HG02840 (cell line): ENCODE measurements around the gene KLF13.
A peak's percentile ranks its signal among the peaks of the same experiment; 100 is the strongest.

Source experiments
- ATAC-seq: cut with Tn5 transposase; IDR thresholded peaks from one replicate; pipeline ENCODE4 v1.9.1; 2021; ENCODE audit warnings: mild to moderate bottlenecking, moderate library complexity, moderate number of reproducible peaks; ENCODE audit not compliant: unreplicated experiment, low FRiP score

Gene KLF13

GRCh38 chr15:31330836-31331235 is 4.2 kb downstream of the KLF13 start:
- ATAC-seq: no peak

GRCh38 chr15:31331389-31331788 is 4.8 kb downstream of the KLF13 start:
- no peak for ATAC-seq

GRCh38 chr15:31332020-31332680 is 5.5 kb downstream of the KLF13 start:
- ATAC-seq: no peak

DNA sequence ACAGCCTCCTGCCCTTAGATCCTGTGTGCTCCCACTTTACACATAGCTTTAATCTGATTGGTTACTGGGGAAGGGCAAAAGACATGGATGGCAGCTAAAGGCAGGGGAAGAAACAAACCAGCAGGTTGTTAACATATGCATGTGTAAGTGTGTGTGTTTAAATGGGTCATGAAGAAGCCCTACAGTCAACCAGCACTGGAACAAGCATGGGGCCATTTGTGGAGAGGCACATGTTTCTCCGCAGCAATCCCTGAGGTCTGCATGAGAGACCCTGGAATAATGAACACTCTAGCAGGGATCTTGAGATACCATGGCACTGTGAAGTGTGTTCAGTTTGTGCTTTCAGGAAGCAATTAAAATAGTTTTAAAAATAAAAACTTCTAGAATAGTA is 6.0 kb downstream of the KLF13 start:
- no peak for ATAC-seq

GRCh38 chr15:31333119-31333518 is 6.5 kb downstream of the KLF13 start:
- ATAC-seq: no peak

DNA sequence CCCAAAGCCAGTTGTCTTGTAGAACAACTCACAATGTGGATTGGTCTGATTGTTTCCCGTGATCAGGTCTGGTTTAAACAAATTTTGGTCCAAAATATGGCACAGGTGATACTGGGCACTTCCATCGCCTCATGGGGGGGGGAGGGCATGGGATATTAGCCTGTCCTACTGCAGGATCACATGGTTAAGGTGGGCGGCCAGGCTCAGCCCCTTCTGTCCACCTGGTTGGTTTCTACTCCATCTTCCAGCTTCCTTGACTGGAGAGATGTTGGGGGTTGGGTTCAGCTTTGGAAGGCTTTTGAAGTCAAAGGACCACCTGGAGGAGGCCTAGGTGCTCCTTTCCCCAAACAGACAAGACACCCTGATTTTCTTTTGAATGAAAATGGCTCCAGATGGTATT is 7.2 kb downstream of the KLF13 start:
- no peak for ATAC-seq

DNA sequence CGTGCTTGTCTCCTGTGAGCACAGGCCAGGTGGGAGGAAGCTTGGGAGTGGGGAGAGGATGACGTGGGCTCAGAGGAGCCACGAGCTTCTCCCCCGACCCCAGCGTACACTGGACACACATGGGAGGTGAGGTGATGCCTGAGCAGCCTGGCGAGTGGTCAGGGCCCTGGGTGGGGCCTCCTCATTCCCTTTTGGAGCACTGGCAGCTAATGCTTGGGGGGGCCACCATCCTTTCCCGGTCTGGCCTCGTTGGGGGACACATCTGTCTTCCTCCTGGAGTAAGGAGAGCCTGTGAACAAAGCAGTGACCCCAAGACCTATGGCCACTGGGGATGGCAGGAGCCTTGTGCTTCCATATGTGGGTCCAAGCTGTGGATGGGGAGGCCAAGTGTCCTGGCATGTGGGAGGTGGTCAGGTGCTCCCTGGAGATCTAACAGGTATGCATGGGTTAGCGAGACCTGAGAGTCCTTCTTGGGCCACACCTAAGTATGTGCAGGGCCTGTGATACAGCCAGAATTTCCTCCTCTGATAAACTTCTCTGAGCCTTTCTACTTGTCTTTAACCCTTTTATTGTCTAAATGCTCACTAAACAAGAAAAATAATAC is 9.5 kb downstream of the KLF13 start:
- no peak for ATAC-seq

- ATAC-seq: no peak
These were observed 10.1 kb downstream of the KLF13 start for GRCh38 chr15:31336593-31337295.

DNA sequence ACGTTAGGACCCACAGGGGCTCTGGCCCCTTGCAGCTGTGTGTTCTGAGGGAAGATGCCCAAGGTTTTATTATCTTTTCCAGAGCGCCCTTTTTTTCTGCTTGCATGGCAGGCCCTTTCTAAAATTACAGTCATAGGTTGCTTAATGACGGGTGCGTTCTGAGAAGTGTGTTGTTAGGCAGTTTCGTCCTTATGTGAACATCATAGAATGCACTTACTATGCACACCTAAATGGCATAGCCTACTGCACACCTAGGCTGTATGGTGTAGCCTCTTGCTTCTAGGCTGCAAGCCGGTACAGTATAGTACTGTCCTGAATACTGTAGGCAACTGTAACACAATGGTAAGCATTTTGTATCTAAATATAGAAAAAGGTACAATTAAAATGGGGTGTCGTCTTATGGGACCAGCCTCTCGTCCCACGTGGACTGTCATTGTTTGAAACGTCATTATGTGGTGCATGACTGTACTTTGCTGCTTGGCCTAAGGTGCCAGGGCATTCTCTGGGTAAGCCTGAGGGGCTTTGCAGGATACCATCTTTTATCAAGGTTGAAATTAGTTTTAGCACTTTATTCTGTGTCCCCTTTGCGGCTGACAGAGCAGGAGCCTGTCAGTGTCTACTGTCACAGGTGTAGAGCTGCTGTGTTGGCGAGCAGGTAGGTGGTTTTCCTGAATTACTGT is 10.9 kb downstream of the KLF13 start:
- ATAC-seq: no peak

DNA sequence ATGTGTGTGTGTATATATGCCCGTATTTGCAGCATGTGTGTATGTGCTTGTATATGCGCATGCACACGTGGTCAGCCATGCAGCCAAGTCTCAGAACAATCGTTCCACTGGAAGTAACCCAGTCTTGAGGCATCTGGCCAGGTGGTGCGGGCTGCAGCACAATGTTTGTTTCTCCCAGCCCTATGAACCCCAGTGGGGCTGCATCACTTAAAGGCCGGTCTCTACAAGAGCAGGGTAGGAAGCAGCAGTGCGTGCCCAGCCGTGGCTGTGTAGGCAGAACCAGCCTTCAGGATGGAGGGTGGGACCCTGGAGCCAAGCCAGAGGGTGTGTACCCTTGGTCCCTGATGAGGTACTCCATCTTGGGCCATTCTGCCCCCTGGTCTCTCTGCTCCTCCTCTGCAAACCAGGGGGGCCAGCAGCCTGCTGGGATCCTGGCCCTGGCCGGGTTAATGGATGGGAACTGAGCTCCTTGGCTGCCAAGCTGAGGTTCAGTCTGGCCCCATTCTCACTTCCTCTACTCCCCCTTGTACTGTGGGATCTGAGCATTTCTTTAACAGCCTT is 11.8 kb downstream of the KLF13 start:
- ATAC-seq: peak; percentile 49

DNA sequence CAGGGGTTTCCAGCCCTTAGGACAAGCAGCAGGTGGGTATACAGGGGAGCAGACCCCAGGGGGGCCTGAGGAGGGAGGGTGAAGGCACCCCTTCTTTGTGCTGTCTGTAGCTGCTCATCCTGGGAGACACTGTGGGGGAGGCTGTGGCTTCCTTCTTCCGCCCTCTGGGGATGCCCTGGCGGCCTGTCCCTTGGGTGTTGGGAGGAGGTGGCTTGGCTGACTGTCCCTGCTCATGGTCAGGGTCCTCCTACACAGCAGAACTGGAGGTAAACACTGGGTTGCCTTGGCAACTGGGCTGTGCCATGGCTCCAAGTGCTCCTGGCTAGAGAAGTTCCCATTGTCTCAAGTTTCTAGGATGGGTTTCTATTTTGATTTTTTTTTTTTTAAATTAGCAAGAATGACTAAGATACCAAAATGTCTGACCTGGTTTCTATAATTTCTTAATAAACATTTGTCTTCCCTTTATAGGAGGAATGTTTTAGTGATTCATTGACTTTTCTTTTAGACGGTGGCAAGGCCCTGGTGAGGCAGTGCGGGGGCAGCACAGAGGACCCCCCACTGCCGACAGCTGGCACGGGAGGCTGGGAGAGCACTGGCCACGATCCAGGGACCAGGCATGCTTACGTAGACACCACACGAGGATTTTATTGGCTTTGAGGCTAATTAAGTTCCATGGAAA is 12.4 kb downstream of the KLF13 start:
- peak; percentile 42 for ATAC-seq

DNA sequence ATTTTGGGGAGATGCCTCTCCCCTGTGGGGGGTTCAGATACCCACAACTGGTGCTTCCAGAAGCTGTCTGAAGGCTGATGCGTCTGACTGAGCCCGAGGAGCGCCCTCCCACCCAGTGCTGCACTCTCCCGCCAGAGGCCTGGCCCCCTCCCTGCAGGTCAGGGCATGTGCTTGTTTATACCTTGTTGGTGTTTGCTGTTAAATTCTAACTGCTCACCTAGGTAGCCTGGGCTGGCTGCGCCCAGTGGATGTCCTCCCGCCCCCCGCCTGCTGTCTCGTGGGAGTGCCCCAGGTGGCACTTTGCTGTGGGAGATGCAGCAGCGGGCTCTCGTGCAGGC is 12.9 kb downstream of the KLF13 start:
- ATAC-seq: no peak

DNA sequence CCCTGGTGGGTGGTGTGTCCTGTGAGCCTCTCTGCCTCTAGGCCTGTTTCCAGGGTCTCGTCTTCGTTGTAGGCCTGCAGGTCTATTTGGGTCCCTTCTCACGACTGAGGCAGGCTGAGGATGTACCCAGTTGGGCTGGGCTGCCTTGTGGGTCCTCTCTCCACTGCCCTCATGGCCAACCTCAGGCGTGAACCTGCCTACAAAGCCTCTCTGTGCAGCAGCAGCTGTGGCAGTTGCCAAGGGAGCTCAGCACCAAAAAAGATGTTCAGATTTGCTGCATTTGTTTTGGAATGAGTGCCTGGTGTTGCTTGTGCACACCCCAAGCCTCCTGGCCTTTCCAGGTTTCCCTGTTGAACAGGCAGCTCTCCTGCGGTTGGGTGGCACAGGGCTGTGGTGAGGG is 13.4 kb downstream of the KLF13 start:
- ATAC-seq: no peak

GRCh38 chr15:31340592-31340991 is 14.0 kb downstream of the KLF13 start:
- no peak for ATAC-seq

GRCh38 chr15:31341071-31341470 is 14.4 kb downstream of the KLF13 start:
- no peak for ATAC-seq

GRCh38 chr15:31341496-31342195 is 15.0 kb downstream of the KLF13 start:
- ATAC-seq: no peak

- ATAC-seq: no peak
These were observed 15.7 kb downstream of the KLF13 start for GRCh38 chr15:31342381-31342780.

GRCh38 chr15:31342781-31343626 is 16.4 kb downstream of the KLF13 start:
- no peak for ATAC-seq

DNA sequence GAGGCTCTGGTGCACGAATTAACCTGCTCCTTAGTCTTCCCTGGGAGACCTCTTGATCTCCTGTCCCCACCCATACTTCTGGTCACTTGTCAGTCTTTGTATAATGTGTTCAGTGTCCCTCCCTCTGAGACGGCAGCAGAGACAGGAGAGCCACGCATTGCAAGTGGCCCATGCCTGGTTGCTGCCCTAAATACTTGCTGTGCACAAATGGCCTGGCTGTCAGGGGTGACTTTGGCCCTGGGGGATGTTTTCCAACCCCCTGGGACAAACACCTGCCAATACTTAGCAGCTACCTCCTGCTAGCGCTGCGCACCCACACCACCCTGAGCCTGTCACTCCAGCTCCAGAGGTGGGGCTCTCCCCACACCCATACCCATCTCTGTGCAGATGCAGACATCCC is 17.2 kb downstream of the KLF13 start:
- no peak for ATAC-seq
